DMS 273 (cell line): Measurements from ENCODE around the gene TRABD.
"Not testable (repeated sequence)": the region's sequence is repeated elsewhere in the genome, so short reads cannot be mapped to it uniquely, and the experiment has no call there.

Experiments
- DNase-seq: peaks from one replicate; lab custom pipeline; 2025; ENCODE audit not compliant: unreplicated experiment; lab: John Stamatoyannopoulos, UW

Gene TRABD

GRCh38 chr22:50200461-50201190 lies 14.9 kb downstream of the TRABD start, which contains the start of gene SELENOO:
Gene SELENOO, plus strand, starts transcription at chr22:50201011. Its CDS starts 26 bp downstream, at chr22:50201037.
- peak; percentile 90 for DNase-seq

GRCh38 chr22:50201191-50202129 lies 15.7 kb downstream of the TRABD start:
- DNase-seq = peak; percentile 61

- no peak for DNase-seq
Observed at GRCh38 chr22:50202130-50202666, 16.5 kb downstream of the TRABD start.

GRCh38 chr22:50203288-50203687 lies 17.6 kb downstream of the TRABD start:
- DNase-seq = no peak

- no peak for DNase-seq
Observed at GRCh38 chr22:50204571-50204970, 18.9 kb downstream of the TRABD start.

- not testable (repeated sequence) for DNase-seq
Observed at GRCh38 chr22:50204998-50205397, 19.3 kb downstream of the TRABD start.

- DNase-seq = no peak
Observed at GRCh38 chr22:50205781-50206569, 20.3 kb downstream of the TRABD start.

GRCh38 chr22:50206599-50206998 lies 20.9 kb downstream of the TRABD start:
- DNase-seq = peak; percentile 45

- DNase-seq = no peak
Observed at GRCh38 chr22:50207383-50208140, 21.8 kb downstream of the TRABD start.

GRCh38 chr22:50208430-50208938 lies 22.8 kb downstream of the TRABD start:
- no peak for DNase-seq

GRCh38 chr22:50208939-50209892 lies 23.5 kb downstream of the TRABD start:
- no peak for DNase-seq

- DNase-seq = peak; percentile 78
Observed at GRCh38 chr22:50209893-50210292, 24.2 kb downstream of the TRABD start.

GRCh38 chr22:50210378-50211139 lies 24.8 kb downstream of the TRABD start:
- DNase-seq = no peak

- no peak for DNase-seq
Observed at GRCh38 chr22:50211147-50211546, 25.4 kb downstream of the TRABD start.

GRCh38 chr22:50213263-50213662 lies 27.6 kb downstream of the TRABD start:
- DNase-seq = no peak

- DNase-seq = no peak
Observed at GRCh38 chr22:50215297-50216054, 29.8 kb downstream of the TRABD start.

- no peak for DNase-seq
Observed at GRCh38 chr22:50216055-50216683, 30.5 kb downstream of the TRABD start.
